ENCODE measurements around the gene KIF3A.

The KIF3A gene

GRCh38 chr5:132669455-132669820 lies 67.9 kb downstream of the KIF3A start:
- DNase-seq (ENCODE audit: low spot score): no peak
- TF ChIP-seq, protein P1, sequence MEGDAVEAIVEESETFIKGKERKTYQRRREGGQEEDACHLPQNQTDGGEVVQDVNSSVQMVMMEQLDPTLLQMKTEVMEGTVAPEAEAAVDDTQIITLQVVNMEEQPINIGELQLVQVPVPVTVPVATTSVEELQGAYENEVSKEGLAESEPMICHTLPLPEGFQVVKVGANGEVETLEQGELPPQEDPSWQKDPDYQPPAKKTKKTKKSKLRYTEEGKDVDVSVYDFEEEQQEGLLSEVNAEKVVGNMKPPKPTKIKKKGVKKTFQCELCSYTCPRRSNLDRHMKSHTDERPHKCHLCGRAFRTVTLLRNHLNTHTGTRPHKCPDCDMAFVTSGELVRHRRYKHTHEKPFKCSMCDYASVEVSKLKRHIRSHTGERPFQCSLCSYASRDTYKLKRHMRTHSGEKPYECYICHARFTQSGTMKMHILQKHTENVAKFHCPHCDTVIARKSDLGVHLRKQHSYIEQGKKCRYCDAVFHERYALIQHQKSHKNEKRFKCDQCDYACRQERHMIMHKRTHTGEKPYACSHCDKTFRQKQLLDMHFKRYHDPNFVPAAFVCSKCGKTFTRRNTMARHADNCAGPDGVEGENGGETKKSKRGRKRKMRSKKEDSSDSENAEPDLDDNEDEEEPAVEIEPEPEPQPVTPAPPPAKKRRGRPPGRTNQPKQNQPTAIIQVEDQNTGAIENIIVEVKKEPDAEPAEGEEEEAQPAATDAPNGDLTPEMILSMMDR (IDR thresholded peaks at IDR 0.05; ENCODE audit: extremely low read depth, missing control alignments): no peak

DNA sequence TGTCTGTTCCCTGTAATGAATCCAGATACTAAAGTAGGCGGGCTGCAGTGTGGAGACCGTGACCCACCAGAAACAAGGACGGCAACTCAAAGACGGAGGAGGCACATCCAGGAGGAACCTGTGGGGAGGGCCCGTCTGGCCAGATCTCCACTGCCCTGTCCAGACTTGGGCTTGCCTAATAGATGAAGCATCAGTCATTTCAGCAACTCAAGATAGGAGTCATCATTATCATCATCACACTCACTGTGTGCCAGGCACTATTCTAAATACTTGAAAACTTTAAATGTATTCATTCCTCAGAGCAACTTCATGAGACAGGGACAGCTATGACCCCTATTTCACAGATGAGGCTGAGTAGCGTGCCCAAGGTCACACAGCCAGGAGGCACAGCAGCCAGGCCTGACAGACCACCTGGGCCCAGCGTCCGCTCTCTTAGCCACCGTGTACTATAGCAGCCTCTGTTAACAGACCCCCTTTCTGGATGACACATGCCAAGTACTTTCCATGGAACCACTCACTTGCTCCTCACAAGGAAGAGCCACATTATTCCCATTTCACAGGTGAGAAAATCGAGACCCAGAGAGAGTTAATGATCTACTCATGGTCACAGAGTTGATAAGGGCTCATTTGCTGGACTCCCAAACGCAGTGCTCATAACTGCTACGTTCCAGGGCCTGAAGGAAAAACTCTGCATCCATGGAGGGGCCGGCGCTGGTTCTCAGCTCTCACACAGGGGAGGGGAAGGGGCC lies 68.5 kb downstream of the KIF3A start:
- DNase-seq (ENCODE audit: low spot score): no peak
- TF ChIP-seq, protein P1 (IDR thresholded peaks at IDR 0.05; ENCODE audit: extremely low read depth, missing control alignments): no peak

DNA sequence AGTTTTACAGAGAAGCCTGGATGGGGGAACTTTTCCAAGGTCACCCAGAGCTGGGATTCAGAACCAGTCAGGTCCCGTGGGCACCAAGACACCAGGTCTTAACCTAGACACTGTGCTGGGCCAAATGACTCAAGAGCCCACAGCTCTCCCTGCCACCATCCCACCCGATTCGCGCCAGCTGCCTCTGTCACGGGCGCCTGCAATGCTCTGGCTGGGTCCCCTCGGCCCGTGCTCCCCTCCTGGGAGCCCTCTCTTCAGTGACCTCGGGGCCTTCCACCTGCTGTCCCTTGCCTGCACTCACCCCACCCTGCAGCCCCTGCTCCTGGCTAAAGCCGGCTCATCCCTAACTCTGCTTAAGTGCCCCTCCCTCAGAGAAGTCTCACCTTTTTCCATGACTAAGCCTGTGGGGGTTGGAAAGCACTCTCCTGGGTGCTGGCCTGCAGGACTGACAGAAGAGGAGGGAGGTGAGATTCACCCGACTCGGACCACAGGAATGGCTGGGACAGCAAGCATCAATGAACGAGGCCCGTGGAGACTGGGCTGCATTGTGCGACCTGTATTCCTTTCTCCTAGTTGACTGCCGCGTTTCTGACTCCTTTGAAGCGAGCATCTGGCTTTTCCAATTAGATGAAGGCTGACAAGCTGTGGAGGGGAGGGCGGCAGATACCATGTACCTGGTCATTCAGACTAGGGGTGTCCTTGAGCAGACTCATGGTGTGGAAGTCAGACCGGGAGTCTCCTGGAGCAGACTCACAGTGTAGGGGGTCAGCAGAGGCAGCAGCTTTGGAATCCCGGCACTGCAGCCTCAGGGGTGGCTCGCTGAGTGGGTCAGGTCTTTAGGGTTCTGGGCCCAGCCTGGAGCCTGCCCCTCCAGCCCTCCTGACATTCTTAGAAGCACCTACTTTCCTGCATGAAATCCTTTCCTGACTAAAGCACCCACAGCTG lies 69.3 kb downstream of the KIF3A start:
- TF ChIP-seq, protein P1 (IDR thresholded peaks at IDR 0.05; ENCODE audit: extremely low read depth, missing control alignments): no peak
- DNase-seq (ENCODE audit: low spot score): no peak

DNA sequence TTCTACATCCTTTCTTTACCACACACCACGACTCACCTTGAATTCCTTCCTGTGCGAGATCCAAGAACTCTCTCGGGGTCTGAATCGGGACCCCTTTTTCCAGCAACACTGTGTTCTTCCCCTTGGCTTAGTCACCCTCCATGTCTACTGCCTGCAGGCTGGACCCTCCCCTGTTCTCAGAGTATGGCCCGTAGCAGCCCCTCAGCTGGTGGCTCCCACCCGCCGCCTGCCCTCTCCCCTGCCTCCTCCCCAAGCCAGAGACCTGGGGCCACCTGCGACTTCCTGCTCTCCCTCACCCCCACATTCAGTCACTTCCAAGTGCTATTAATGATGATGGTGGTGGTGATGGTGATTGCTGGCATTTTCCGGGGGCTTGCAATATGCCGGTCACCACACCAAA lies 70.0 kb downstream of the KIF3A start:
- TF ChIP-seq, protein P1 (IDR thresholded peaks at IDR 0.05; ENCODE audit: extremely low read depth, missing control alignments): no peak
- DNase-seq (ENCODE audit: low spot score): no peak

DNA sequence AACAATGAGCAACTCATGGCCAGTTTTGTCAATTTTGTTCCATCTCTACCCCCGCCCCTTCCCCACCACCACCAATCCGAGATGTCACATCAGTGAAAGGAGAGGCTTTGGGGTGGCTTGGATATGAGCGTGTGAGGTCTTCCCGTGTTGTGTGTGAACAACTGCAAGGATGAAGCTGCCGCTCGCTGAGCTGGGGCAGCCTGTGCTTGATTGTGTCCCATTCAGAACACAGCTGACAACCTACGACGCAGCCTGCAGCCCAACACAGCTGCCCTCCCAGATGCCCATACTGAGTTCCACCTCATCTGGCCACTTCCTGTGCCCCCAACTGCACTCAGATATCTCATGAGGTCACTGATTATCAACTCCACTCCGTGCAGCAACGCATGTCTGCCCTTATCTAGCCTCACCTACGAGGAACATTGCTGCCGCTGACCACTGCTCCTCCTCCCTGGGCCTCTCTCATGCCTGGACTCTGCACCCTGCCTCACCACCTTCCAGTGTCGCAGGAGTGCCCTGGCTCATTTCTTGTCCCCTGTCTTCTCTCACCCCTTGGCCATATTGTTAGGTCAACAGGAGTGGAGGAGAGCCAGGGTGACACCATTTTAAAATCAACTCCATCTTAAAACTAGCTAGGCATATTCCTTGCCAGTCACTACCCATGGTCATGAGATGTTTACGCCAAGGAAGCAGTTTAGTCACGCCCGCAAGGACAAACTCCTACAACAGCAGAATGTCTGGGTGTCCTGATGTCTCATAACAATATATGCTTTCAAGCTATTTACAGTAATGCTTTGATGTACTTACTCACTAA lies 70.8 kb downstream of the KIF3A start:
- TF ChIP-seq, protein P1 (IDR thresholded peaks at IDR 0.05; ENCODE audit: extremely low read depth, missing control alignments): no peak
- no peak for DNase-seq (ENCODE audit: low spot score)

DNA sequence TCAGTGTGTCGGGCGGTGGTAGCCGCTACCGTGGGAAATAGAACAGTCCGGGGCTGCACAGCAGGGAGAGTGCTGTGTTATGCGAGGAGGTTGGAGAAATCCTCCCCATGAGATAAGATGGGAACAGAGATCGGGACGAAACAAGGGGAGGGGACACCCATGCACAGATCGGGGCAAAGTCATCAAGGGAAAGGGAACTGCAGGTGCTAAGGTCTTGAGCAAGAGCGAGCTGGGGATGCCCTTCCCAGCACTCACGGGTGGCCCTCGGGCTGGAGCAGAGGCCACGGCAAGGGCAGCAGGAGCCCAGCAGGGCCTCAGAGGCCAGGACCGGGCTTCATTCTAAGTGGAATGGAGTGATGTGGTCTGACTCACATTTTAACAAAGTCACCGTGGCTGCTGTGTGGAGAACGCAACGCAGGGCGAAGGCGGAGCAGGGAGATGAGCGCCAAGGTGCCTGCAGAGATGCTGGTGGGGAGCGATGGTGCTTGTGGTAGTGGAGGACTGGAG lies 71.7 kb downstream of the KIF3A start:
- TF ChIP-seq, protein P1 (IDR thresholded peaks at IDR 0.05; ENCODE audit: extremely low read depth, missing control alignments): no peak
- no peak for DNase-seq (ENCODE audit: low spot score)
